ENCODE data around the gene UGT1A9. TPM values are rescaled to one million over a fixed set of nuclear protein-coding genes. Genes with fewer than 3 reads are reported as not detected.

The UGT1A9 gene
- total and polyA plus RNA-seq, 4 donors: not detected

DNA sequence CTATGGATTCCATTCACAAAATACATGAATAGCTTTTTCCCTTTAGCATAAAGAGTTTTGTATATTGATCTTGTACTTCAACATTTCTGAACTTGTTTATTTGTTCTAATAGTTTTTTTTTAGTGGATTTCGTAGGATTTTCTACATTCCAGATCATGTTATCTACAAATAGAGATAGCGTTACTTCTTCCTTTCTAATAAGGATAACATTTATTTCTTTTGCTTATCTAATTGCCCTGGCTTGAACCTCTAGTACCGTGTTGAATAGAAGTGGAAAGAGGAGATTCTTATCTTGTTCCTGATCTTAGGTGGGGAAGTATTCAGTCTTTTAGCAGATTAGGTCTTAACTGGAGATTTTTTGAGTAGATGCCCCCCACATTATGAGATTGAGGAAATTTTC is 30.5 kb downstream of the UGT1A9 start:
- 44 to 55% methylated on average over 3 of the region's 3 CpGs for WGBS, 2 donors
- no peak overlapping the region for H3K4me3 ChIP-seq
- ATAC-seq (ENCODE audit: insufficient read depth, low FRiP score): no peak

DNA sequence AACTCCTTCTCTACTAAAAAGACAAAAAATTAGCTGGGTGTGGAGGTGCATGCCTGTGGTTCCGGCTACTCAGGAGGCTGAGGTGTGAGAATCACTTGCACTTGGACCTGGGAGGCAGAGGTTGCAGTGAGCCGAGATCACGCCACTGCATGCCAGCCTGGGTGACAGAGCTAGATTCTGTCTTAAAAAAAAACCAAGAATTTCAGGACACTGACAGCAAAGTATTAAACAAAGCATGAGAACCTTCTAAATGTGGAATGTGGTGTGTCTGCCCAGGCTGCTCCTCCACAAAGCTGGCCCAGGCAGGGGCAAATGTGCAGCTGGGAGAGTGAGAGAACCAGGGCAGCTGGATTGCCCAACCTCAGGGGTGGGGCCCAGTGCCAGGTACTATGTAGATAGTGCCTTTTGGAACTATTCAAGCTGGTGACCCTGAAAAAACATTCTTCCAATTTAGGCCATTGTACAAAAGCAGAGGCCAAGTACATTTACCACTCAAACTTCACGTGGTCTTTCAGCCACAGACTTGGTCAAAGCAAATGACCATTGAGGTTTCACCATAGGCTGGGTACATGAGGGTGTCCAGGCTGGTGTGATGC is 34.3 kb downstream of the UGT1A9 start:
- no peak overlapping the region for H3K4me3 ChIP-seq
- WGBS, 2 donors: 58 to 70% methylated on average over 4 of the region's 4 CpGs
- no peaks in the 10 kb centered on the region for H3K36me3 ChIP-seq (ENCODE audit: control insufficient read depth in 4 of 4, insufficient read depth in 4 of 4, low read length in 4 of 4)
- no peaks in the 10 kb centered on the region for H3K9me3 ChIP-seq (ENCODE audit: control insufficient read depth in 4 of 4, insufficient read depth in 3 of 4, low read length in 3 of 4)
- TF ChIP-seq, protein P1, sequence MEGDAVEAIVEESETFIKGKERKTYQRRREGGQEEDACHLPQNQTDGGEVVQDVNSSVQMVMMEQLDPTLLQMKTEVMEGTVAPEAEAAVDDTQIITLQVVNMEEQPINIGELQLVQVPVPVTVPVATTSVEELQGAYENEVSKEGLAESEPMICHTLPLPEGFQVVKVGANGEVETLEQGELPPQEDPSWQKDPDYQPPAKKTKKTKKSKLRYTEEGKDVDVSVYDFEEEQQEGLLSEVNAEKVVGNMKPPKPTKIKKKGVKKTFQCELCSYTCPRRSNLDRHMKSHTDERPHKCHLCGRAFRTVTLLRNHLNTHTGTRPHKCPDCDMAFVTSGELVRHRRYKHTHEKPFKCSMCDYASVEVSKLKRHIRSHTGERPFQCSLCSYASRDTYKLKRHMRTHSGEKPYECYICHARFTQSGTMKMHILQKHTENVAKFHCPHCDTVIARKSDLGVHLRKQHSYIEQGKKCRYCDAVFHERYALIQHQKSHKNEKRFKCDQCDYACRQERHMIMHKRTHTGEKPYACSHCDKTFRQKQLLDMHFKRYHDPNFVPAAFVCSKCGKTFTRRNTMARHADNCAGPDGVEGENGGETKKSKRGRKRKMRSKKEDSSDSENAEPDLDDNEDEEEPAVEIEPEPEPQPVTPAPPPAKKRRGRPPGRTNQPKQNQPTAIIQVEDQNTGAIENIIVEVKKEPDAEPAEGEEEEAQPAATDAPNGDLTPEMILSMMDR (IDR thresholded peaks at IDR 0.05; ENCODE audit: control extremely low read depth, extremely low read depth): no peak
- no peak overlapping the region for H3K27ac ChIP-seq (ENCODE audit: low read depth in 1 of 2, low read length in 1 of 2)
- H3K27me3 ChIP-seq (ENCODE audit: control insufficient read depth in 3 of 3, insufficient read depth in 3 of 3, low read length in 2 of 3): no peaks in the 10 kb centered on the region
- DNase-seq: no peak
- no peaks in the 10 kb centered on the region for H3K4me1 ChIP-seq (ENCODE audit: control insufficient read depth in 5 of 5, insufficient read depth in 5 of 5, low read length in 5 of 5)
- H3K9ac ChIP-seq (ENCODE audit: insufficient read depth in 1 of 2, low read length in 2 of 2): no peak overlapping the region
- no peak for ATAC-seq (ENCODE audit: insufficient read depth, low FRiP score)

More for the DNA sequence above, 30.5 kb downstream of the UGT1A9 start:
- H3K9ac ChIP-seq (ENCODE audit: insufficient read depth in 1 of 2, low read length in 2 of 2): no peak overlapping the region
- no peaks in the 10 kb centered on the region for H3K27me3 ChIP-seq (ENCODE audit: control insufficient read depth in 3 of 3, insufficient read depth in 3 of 3, low read length in 2 of 3)
- no peaks in the 10 kb centered on the region for H3K9me3 ChIP-seq (ENCODE audit: control insufficient read depth in 4 of 4, insufficient read depth in 3 of 4, low read length in 3 of 4)
- H3K27ac ChIP-seq (ENCODE audit: low read depth in 1 of 2, low read length in 1 of 2): no peak overlapping the region
- DNase-seq: no peak
- TF ChIP-seq, protein P1 (IDR thresholded peaks at IDR 0.05; ENCODE audit: control extremely low read depth, extremely low read depth): no peak
- no peaks in the 10 kb centered on the region for H3K36me3 ChIP-seq (ENCODE audit: control insufficient read depth in 4 of 4, insufficient read depth in 4 of 4, low read length in 4 of 4)
- H3K4me1 ChIP-seq (ENCODE audit: control insufficient read depth in 5 of 5, insufficient read depth in 5 of 5, low read length in 5 of 5): peaks cover 0 to 8% (median 0%) of the 10 kb centered on the region in 5 donors

DNA sequence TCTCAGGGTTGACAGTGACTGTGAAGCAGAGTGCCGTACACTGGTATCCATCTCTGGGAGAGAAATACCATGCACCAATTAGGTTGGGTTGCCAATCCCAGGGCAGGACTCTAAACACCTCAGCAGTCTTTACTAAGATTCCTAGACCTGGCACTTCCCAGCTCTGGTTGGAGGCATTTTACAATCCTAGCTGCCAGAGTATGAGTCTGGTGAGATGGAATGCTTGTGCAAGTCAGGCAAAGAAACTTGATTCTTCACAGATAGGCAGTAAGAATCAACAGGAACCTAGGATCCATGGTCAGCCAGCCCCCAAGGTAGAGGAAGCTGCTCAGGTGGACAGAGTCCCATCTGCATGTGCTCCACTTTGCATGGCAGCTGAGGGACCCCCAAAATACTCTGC is 35.0 kb downstream of the UGT1A9 start:
- Histone ChIP-seq H3K36me3 (ENCODE audit: control insufficient read depth in 4 of 4, insufficient read depth in 4 of 4, low read length in 4 of 4) (no peaks in the 10 kb centered on the region), H3K27me3 (ENCODE audit: control insufficient read depth in 3 of 3, insufficient read depth in 3 of 3, low read length in 2 of 3) (no peaks in the 10 kb centered on the region), H3K27ac (ENCODE audit: low read depth in 1 of 2, low read length in 1 of 2) (no peak overlapping the region), H3K4me3 (no peak overlapping the region), H3K9me3 (ENCODE audit: control insufficient read depth in 4 of 4, insufficient read depth in 3 of 4, low read length in 3 of 4) (no peaks in the 10 kb centered on the region), H3K9ac (ENCODE audit: insufficient read depth in 1 of 2, low read length in 2 of 2) (no peak overlapping the region), H3K4me1 (ENCODE audit: control insufficient read depth in 5 of 5, insufficient read depth in 5 of 5, low read length in 5 of 5) (no peaks in the 10 kb centered on the region)
- TF ChIP-seq, protein P1 (IDR thresholded peaks at IDR 0.05; ENCODE audit: control extremely low read depth, extremely low read depth): no peak
- WGBS, 2 donors: 0 to 96% methylated on average over 1 of the region's 1 CpG
- DNase-seq: no peak
- ATAC-seq (ENCODE audit: insufficient read depth, low FRiP score): no peak
